ENCODE results near the gene SMG1.
"Not testable (repeated sequence)": the region's sequence is repeated elsewhere in the genome, so short reads cannot be mapped to it uniquely, and the experiment has no call there.

SMG1 gene

DNA sequence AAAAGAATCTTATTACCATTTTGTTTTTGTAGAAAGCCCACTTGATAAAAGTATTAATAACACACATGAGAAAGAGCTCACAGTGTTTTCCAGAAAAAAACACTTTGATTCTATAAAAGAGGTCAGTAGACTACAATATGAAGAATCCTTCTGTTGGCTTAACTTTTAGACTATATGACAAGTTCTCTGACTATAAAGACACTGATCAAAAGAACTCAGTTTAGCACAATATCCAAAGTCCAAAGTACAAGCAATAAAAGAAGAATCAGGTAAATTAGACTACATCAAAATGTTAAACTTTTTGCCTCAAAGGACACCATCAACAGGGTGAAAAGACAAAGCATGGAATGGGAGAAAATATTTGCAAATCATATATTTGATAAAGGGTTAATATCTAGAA, 11.2 kb upstream of the SMG1 start:
- no peak for DNase-seq (ENCODE audit: low read depth, low spot score)
- no peak overlapping the region for H3K4me3 ChIP-seq (ENCODE audit: low read length)

DNA sequence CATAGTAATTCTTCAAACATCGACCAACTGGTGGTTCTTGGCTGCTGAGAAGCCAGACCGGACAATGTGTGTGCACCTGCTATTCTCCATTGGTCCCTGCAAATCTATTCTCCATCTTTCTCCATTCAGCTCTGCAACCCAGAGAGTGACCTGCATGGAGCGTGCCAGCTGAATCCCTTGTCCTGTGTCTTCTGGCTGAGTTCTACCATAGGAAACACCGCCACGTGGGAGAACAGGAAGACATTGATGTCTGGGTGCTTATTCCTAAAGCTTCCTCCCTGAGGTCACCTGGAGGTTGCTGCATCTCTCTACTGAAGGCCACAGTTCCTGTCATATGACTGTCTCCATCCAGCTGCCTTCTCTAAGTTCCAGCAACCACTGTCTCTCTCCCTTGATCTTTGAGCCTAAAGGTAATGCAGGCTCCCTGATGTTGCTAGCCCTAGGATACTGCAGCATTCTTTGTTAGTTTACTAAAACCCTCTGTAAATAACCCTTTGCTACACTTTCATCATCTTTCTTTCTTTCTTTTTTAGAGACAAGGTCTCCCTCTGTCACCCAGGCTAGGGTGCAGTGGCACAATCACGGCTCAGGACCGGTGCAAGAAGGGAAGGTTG, 10.6 kb upstream of the SMG1 start:
- no peak overlapping the region for H3K4me3 ChIP-seq (ENCODE audit: low read length)
- no peak for DNase-seq (ENCODE audit: low read depth, low spot score)

DNA sequence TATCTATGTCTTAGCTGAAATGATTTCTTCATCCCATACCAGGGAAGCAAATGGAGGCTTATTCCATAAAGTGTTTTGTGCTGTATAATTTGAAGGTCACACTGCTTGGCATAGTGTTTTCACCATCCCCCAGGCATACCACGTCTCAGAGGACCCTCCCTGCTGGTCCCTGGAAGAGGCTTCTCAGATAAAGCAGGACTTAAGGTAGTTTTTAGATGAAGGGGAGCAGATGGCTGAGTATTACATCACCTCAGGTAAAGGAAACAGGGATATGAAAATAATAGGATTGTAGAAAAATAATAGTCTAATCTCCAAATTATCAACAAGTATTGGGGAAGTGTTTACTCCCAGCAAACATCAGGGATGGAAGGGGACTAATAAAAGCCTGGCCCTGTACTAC, 7.3 kb upstream of the SMG1 start:
- no peak overlapping the region for H3K4me3 ChIP-seq (ENCODE audit: low read length)
- DNase-seq (ENCODE audit: low read depth, low spot score): no peak

DNA sequence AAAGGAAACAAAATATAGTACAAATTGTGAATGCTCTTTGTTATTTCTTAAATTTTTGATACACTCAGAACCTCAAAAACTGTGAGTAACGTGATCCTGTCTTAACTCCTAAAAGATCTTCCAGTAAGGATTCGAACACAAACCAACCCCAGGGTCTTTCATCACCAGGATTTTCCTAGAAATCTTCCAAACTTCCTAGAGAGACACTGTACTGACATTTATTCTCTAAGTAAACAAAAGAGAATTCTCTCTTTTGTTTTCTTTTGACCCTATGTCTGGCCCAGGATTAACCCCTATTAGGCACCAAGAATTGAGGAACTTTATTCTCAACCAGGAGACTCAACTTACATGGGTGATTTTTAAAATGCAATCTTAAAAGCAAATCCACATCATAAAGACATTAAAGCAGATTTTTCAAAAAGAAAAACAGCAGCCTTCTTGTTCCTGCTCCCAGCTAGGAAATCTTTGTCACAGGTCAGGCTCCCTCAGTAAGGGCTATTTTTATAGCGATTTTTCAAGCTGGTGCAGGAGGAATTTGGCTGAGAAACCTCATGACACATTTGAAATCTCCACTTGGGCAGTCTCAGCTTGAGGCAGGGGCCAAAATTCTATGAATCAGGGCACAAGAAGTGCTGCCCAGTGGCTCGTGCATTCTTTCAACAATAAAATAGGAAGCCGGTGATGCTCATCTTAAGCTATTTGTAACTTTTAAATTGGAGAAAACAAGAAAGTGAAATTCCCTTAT, 6.2 kb upstream of the SMG1 start:
- no peak for DNase-seq (ENCODE audit: low read depth, low spot score)
- no peak overlapping the region for H3K4me3 ChIP-seq (ENCODE audit: low read length)

DNA sequence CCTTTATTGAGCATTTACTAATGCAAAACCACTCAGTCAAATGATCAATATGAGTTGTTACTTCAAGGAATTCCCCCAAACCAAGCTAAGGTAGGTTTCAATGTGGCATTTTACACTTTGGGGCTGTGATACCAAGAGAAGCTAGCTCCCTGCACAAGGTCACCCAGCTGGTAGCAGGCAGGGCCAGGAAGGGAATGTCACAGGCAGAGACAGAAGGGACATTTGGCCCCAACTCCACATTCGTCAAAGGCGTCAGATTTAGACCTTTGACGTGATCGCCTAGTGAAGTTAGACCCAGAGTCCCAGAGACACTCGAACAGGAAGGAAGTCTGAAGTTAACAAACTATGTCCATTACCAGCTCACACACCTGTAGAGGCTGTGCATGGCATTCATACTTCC, 5.5 kb upstream of the SMG1 start:
- H3K4me3 ChIP-seq (ENCODE audit: low read length): no peak overlapping the region
- no peak for DNase-seq (ENCODE audit: low read depth, low spot score)

DNA sequence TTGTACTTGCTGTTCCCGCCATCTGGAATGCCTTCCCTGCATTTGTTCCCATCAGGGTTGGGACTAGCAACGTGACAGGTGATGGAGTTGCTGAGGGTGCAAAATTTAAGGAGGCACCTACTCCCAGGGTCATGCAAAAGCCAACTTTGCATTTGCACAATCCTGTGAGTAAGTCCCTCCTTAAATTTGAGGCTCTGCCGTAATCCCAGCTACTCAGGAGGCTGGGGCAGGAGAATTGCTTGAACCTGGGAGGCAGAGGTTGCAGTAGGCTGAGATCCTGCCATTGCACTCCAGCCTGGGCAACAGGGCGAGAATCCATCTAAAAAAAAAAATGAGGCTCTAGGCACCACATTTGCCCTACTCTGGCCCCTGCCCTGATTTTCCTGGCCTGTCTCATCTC, 3.9 kb upstream of the SMG1 start:
- not testable (repeated sequence) for H3K4me3 ChIP-seq (ENCODE audit: low read length); DNase-seq (ENCODE audit: low read depth, low spot score)

DNA sequence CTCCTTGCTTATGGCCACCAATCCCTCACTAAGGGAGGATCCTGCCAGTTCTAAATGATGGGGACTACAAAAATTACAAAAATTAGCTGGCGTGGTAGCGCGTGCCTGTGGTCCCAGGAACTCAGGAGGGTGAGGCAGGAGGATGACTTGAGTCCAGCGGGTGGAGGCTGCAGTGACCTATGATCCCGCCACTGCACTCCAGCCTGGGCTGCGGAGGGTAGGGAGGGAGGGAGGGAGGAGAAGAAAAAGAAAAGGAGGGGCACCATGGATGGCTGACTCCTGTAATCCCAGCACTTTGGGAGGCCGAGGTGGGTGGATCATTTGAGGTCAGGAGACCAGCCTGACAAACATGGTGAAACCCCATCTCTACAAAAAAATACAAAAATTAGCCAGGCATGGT, 1.9 kb upstream of the SMG1 start:
- not testable (repeated sequence) for H3K4me3 ChIP-seq (ENCODE audit: low read length); DNase-seq (ENCODE audit: low read depth, low spot score)

DNA sequence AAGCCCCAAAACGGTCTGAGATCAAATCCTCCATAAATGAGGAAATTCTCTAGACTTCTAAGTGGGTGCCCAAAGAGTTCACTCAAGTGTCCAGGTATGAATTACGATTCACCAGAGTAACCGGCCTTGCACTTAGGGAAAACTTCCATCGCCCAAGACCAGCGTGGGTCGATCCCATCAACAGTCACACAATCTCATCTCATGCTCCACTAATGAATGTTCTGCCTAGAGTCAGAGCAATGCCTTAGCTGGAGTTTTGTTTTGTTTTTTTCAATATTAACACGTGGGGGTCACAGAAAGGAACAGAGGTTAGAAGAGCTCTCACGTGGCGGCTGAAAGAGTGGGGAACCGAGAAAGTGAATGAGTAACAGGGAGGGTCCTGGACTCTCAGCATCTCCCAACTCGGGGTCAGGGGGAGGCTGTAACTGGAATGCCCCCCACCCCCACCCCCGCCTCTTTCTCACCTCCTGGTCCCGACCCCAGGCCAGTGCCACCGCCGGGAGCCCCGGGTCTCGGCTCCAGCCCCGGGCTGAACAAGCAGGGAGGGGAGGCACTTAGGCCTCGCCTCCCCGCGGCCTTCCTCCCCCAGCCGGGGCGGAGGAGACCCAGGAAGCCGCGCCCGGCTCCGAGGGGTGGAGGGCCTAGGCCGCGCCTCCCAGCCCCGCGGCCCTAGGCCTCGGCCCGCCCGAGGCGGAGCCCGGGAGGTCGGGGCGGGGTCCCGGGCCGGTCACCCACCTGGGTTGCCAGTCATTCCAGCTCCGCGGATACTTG, 808 bp downstream of the SMG1 start:
- DNase-seq (ENCODE audit: low read depth, low spot score): peak; percentile 32
- H3K4me3 ChIP-seq (ENCODE audit: low read length): peak overlapping the region; percentile 73

DNA sequence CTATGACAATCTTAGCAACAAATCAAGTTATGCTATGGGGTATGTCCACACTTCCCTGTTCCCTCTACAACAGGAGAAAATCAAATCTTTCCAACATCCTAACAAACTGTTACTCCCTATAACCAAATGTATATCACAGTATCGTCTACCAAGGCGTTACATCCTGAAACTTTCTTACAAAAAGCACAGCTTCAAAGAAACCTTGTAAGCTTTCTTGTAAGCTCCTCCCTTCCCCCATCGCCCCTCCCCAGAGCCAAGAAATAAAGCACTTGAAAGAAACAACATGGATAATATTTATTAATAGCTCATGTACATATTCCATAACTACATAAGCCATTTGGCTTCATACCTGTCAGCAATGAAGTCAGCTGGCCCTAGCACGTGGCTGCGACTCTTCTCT, 2.3 kb downstream of the SMG1 start:
- H3K4me3 ChIP-seq (ENCODE audit: low read length): peak overlapping the region; percentile 21; the same call in 1 of the 2 replicates
- peak; percentile 33 for DNase-seq (ENCODE audit: low read depth, low spot score)

DNA sequence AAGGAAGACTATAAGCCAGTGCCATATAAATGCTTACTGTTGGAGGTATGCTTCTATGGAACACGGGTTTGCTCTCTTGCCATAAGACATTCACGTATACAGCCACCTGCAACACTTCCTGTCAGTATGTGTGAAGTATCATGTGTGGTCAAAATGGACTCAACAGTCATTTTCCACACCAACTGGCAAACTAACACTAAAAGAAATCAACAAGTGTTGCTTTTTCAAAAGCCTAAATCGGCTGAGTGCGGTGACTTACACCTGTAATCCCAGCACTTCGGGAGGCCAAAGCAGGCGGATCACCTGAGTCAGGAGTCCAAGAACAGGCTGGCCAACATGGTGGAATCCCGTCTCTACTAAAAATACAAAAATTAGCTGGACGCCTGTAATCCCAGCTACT, 3.1 kb downstream of the SMG1 start:
- H3K4me3 ChIP-seq (ENCODE audit: low read length): peak overlapping the region; percentile 22

DNA sequence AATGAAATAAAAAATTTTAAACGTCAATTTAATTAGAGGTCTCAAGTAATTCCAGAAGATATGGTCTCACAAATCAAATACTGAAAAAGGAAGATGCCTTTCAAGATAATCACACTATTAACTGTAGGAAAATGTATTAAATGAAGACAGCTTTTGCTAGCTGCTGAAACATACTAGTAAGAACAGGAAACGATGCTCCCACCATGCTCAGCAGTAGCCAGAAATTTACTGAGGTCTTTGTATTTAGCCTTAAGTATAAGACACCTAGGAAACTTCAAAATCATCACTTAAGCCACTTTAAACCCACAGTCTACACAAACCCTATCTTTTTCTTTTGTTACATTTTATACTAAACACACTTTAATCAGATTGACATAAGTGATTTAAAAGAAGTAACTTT, 16.6 kb downstream of the SMG1 start:
- DNase-seq (ENCODE audit: low read depth, low spot score); H3K4me3 ChIP-seq (ENCODE audit: low read length): not testable (repeated sequence)

More for the DNA sequence above, 3.1 kb downstream of the SMG1 start:
- DNase-seq (ENCODE audit: low read depth, low spot score): peak; percentile 46

DNA sequence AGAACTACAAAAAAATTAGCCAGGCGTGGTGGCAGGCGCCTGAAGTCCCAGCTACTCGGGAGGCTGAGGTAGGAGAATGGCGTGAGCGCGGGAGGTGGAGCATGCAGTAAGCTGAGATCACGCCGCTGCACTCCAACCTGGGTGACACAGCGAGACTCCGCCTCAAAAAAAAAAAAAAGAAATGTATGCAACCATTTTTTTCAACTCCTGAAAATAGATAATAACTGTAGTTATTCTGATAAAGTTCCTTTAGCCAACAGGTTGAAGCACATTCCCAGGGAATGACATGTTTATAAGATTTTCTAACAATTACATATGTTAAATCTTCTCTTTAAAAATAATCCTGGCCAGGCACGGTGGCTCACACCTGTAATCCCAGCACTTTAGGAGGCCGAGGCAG, 17.5 kb downstream of the SMG1 start:
- DNase-seq (ENCODE audit: low read depth, low spot score): not testable (repeated sequence)

DNA sequence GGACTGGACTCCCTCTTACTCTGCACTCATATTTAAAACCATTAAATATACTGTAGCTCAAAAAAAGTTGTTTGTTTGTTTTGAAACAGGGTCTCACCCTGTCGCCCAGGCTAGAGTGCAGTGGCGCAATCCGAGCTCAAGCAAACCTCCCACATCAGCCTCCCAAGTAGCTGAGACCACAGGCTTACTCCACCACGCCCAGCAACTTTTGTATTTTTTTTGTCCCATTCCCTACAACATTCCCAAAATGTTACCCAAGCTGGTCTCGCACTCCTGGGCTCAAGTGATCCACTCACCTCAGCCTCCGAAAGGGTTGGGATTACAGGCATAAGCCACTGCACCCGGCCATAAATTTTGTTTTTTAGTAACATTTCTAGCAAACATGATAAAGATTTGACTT, 23.4 kb downstream of the SMG1 start:
- H3K4me3 ChIP-seq (ENCODE audit: low read length); DNase-seq (ENCODE audit: low read depth, low spot score): not testable (repeated sequence)

More for the DNA sequence above, 17.5 kb downstream of the SMG1 start:
- H3K4me3 ChIP-seq (ENCODE audit: low read length): not testable (repeated sequence)

DNA sequence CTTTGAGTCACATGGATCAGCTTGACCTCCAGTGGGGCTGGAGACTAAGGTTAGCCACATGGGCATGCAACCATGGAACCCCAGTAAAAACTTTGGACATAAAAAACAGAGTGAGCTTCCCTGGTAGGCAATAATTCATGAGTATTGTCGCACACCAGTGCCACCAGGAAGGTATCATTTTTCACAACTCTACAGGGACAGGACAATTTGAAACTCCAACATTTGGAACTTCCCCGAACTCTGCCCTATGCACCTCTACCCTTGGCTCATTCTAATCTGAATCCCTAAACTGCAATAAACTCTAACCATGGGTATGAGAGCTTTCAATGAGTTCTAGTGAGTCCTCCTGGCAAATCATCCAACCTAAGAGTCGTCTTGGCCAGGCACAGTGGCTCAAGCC, 24.2 kb downstream of the SMG1 start:
- not testable (repeated sequence) for DNase-seq (ENCODE audit: low read depth, low spot score); H3K4me3 ChIP-seq (ENCODE audit: low read length)

DNA sequence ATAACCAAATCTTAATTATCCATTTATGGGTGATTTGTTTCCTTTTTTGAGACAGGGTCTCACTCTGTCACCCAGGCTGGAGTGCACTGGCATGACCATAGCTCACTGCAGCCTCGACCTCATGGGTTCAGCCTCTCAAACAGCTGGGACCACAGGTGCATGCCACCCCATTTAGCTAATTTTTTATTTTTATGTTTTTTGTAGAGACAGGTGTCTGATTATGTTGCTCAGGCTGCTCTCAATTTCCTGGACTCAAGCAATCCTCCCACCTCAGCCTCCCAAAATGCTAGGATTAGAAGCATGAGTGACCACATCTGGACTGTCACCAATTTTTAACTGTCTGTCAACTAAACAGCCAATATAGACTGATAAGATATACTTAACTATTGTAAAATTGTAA, 25.0 kb downstream of the SMG1 start:
- not testable (repeated sequence) for DNase-seq (ENCODE audit: low read depth, low spot score); H3K4me3 ChIP-seq (ENCODE audit: low read length)

DNA sequence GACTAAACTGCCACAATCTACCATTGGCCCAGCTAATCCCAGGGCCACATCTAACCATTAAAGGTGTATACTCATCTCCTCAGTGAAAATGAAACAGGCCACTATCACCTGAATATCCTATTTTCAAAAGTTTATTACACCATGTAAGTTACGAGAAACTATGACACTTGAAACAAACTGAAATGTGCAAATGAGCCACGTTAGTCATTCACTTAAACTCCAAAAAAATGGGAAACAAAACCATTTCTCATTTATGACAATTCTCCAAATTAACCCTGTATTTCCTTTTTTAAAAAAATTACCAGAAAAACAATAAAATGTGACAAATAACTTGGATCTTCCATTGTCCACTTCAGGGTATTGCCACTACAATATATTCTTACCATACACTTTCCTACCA, 41.8 kb downstream of the SMG1 start:
- not testable (repeated sequence) for H3K4me3 ChIP-seq (ENCODE audit: low read length); DNase-seq (ENCODE audit: low read depth, low spot score)

DNA sequence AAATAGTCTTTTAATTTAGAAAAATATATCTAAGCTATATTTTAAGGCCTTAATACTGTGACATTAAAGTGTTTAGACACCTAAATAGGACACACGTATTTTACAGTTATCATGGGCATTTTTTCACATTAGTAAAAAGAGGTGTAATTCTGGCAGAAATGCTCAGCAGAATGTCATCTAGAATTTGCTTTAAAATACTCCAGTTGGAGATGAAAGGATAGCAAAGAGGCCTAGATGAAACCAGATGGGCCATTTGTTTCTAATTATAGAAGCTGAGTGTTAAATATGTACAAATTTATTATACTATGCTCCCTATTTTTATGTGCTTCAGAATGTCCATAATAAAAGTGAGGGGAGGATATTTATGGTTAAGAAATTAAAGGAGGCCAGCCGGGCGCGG, 48.5 kb downstream of the SMG1 start:
- not testable (repeated sequence) for DNase-seq (ENCODE audit: low read depth, low spot score); H3K4me3 ChIP-seq (ENCODE audit: low read length)

DNA sequence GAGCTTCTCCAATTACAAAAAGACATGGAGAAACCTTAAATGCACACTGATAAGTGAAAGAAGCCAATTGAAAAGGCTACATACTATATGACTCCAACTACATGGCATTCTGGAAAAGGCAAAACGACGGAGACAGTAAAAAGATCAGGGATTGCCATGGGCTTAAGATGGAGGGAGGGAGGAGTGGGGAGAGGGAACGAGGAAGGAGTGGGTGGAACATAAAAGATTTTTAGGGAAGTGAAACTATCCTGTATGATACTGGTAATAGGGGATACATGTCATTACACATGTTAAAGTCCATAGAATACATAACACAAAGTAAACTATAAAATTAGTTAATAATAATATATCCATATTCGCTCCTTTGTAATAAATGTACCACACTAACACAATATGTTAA, 48.9 kb downstream of the SMG1 start:
- DNase-seq (ENCODE audit: low read depth, low spot score); H3K4me3 ChIP-seq (ENCODE audit: low read length): not testable (repeated sequence)

DNA sequence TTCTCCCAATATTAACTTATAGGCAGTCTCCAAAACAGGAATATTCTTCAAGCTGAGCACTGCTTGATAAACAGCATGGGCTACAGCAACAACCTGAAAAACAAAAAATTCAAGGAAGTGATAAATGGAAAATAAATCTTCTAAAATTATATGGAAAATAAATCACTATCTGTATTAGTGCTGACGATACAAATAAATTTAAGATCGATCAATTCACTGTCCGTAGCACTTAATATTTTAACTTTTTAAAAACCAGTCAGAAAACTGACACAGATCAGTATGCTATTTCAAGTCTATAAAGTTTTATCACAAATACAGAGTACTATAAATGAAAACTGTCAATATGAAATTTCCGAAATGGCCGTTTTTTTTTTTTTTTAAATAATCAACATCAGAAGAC, 49.9 kb downstream of the SMG1 start:
- DNase-seq (ENCODE audit: low read depth, low spot score); H3K4me3 ChIP-seq (ENCODE audit: low read length): not testable (repeated sequence)

All from Jurkat, Clone E6-1 (cell line).